CD4-positive, alpha-beta T cell treated with Interleukin-6 for 4 hours (primary cell): ENCODE data around the gene RARA.
"Not testable (repeated sequence)": the region's sequence is repeated elsewhere in the genome, so short reads cannot be mapped to it uniquely, and the experiment has no call there.

Experiments used
- DNase-seq: peaks from one replicate; pipeline ENCODE4 v3.0.0-alpha.2; 2020; ENCODE audit warnings: mixed read lengths

Gene RARA

GRCh38 chr17:40298726-40299125 is 10.3 kb upstream of the RARA start:
- DNase-seq, result no peak

- DNase-seq, result not testable (repeated sequence)
Measured at GRCh38 chr17:40299159-40299757, 9.7 kb upstream of the RARA start.

- DNase-seq, result peak; percentile 29
Measured at GRCh38 chr17:40301315-40301714, 7.7 kb upstream of the RARA start.

GRCh38 chr17:40303009-40303657 is 5.8 kb upstream of the RARA start:
- DNase-seq, result peak; percentile 70

GRCh38 chr17:40303708-40304551 is 5.0 kb upstream of the RARA start:
- DNase-seq, result no peak

- not testable (repeated sequence) for DNase-seq
Measured at GRCh38 chr17:40304552-40304863, 4.5 kb upstream of the RARA start.

- DNase-seq, result not testable (repeated sequence)
Measured at GRCh38 chr17:40304866-40305265, 4.1 kb upstream of the RARA start.

GRCh38 chr17:40306395-40306794 is 2.6 kb upstream of the RARA start:
- DNase-seq, result no peak

GRCh38 chr17:40307001-40307730 is 1.8 kb upstream of the RARA start:
- peak; percentile 49 for DNase-seq

- DNase-seq, result no peak
Measured at GRCh38 chr17:40307740-40308239, 1.2 kb upstream of the RARA start.

GRCh38 chr17:40309949-40310510 is 1.1 kb downstream of the RARA start:
- DNase-seq, result no peak

GRCh38 chr17:40310882-40311391 is 2.0 kb downstream of the RARA start:
- DNase-seq, result no peak

- peak; percentile 28 for DNase-seq
Measured at GRCh38 chr17:40311575-40311974, 2.6 kb downstream of the RARA start.

- DNase-seq, result no peak
Measured at GRCh38 chr17:40312131-40312731, 3.3 kb downstream of the RARA start.

GRCh38 chr17:40312893-40313667 is 4.1 kb downstream of the RARA start:
- DNase-seq, result no peak

GRCh38 chr17:40313668-40314583 is 4.9 kb downstream of the RARA start:
- peak; percentile 35 for DNase-seq

- peak; percentile 94 for DNase-seq
Measured at GRCh38 chr17:40314584-40314956, 5.6 kb downstream of the RARA start.

GRCh38 chr17:40315206-40315605 is 6.2 kb downstream of the RARA start:
- no peak for DNase-seq

GRCh38 chr17:40315678-40316570 is 6.9 kb downstream of the RARA start:
- peak; percentile 44 for DNase-seq
